Smooth muscle cell (in vitro differentiated cells): ENCODE data around the gene INPP5A. TPM values are rescaled to one million over a fixed set of nuclear protein-coding genes. Genes with fewer than 3 reads are reported as not detected.

ENCODE experiments used
- DNase-seq: peaks from one replicate; lab custom pipeline; 2025; ENCODE audit not compliant: unreplicated experiment; lab: John Stamatoyannopoulos, UW
- H2AFZ ChIP-seq: fragments of 200-600 bp; sonication (generic); 2 replicates; pipeline ENCODE4 v1.6.0; 2016; ENCODE audit warnings: antibody characterized with exemption, low read depth, mild to moderate bottlenecking
- H3F3A ChIP-seq: fragments of 200-600 bp; sonication (generic); 2 replicates; pipeline ENCODE4 v1.6.0; 2017; ENCODE audit warnings: antibody characterized with exemption, low read depth
- H3K27ac ChIP-seq: fragments of 200-600 bp; sonication (generic); 2 replicates; pipeline ENCODE4 v1.5.1; 2016; ENCODE audit warnings: low read depth, mild to moderate bottlenecking
- H3K27me3 ChIP-seq: fragments of 200-600 bp; sonication (generic); 2 replicates; pipeline ENCODE4 v1.6.1; 2016; ENCODE audit warnings: low read depth, mild to moderate bottlenecking
- H3K36me3 ChIP-seq: fragments of 200-600 bp; sonication (generic); 2 replicates; pipeline ENCODE4 v1.5.1; 2016; ENCODE audit warnings: low read depth
- H3K4me1 ChIP-seq: fragments of 200-600 bp; sonication (generic); 2 replicates; pipeline ENCODE4 v1.5.1; 2016; ENCODE audit warnings: low read depth
- H3K4me2 ChIP-seq: fragments of 200-600 bp; sonication (generic); 2 replicates; pipeline ENCODE4 v1.6.0; 2016; ENCODE audit warnings: mild to moderate bottlenecking
- H3K4me3 ChIP-seq: fragments of 200-600 bp; sonication (generic); 2 replicates; pipeline ENCODE4 v1.5.1; 2016; ENCODE audit warnings: mild to moderate bottlenecking
- H3K79me2 ChIP-seq: fragments of 200-600 bp; sonication (generic); 2 replicates; pipeline ENCODE4 v1.6.0; 2016; ENCODE audit warnings: low read depth, mild to moderate bottlenecking
- H3K9ac ChIP-seq: fragments of 200-600 bp; sonication (generic); 2 replicates; pipeline ENCODE4 v1.6.0; 2016; ENCODE audit warnings: low read depth
- H3K9me3 ChIP-seq: fragments of 200-600 bp; sonication (generic); replicated peaks from 2 replicates; pipeline ENCODE4 v1.5.1; 2016; ENCODE audit warnings: low read depth
- H4K20me1 ChIP-seq: fragments of 200-600 bp; sonication (generic); 2 replicates; pipeline ENCODE4 v1.6.0; 2016; ENCODE audit warnings: low read depth
- CTCF ChIP-seq: fragments of 200-600 bp; sonication (generic); IDR thresholded peaks from 2 replicates; pipeline ENCODE4 v1.5.1; 2017; ENCODE audit warnings: borderline replicate concordance, mild to moderate bottlenecking, antibody characterized with exemption; ENCODE audit not compliant: insufficient read depth, poor library complexity, severe bottlenecking
- WGBS: methylation state at CpG from one replicate; pipeline ENCODE4 v1.1.7; 2016; ENCODE audit warnings: low lambda C conversion rate; 5-methylcytosine and 5-hydroxymethylcytosine counted together
- polyA plus RNA-seq: library from polyadenylated mRNA; unstranded; fragments of >200 nt; fragmentation: Nextera tagmentation; extraction: Ambion mirVana; gene quantifications from 2 replicates; pipeline ENCODE4 v1.2.1, GENCODE V29; 2016
- total RNA-seq: library from RNA; depleted of rRNA; stranded (reverse); fragments of >200 nt; gene quantifications from 2 replicates; pipeline ENCODE4 v1.2.3, GENCODE V29; 2014

INPP5A gene
- total and polyA plus RNA-seq, 2 experiments from 2014 or later: 48.0 to 55.9 TPM

- DNase-seq: no peak
- H3K79me2 ChIP-seq: no peaks in the 10 kb centered on the region
- H3K4me1 ChIP-seq: no peaks in the 10 kb centered on the region
- H3K27ac ChIP-seq: no peak overlapping the region
- H3K4me2 ChIP-seq: no peak overlapping the region
- no peak for TF ChIP-seq CTCF
- H2AFZ ChIP-seq: no peak overlapping the region
- H4K20me1 ChIP-seq: no peaks in the 10 kb centered on the region
- H3K36me3 ChIP-seq: no peaks in the 10 kb centered on the region
- H3K27me3 ChIP-seq: no peaks in the 10 kb centered on the region
- no peak overlapping the region for H3K4me3 ChIP-seq
- WGBS: 85% methylated on average over 10 of the region's 10 CpGs
- H3F3A ChIP-seq: no peaks in the 10 kb centered on the region
- H3K9me3 ChIP-seq: no peaks in the 10 kb centered on the region
- H3K9ac ChIP-seq: no peak overlapping the region
Measured at GRCh38 chr10:132507409-132507955, 30.1 kb upstream of the INPP5A start.

- 88% methylated on average over 10 of the region's 10 CpGs for WGBS
- TF ChIP-seq CTCF: no peak
- H3K36me3 ChIP-seq: no peaks in the 10 kb centered on the region
- no peaks in the 10 kb centered on the region for H3F3A ChIP-seq
- H3K4me3 ChIP-seq: no peak overlapping the region
- no peak overlapping the region for H3K9ac ChIP-seq
- no peak overlapping the region for H3K4me2 ChIP-seq
- no peak overlapping the region for H3K27ac ChIP-seq
- H3K79me2 ChIP-seq: no peaks in the 10 kb centered on the region
- no peak for DNase-seq
- no peaks in the 10 kb centered on the region for H3K4me1 ChIP-seq
- H4K20me1 ChIP-seq: no peaks in the 10 kb centered on the region
- H3K27me3 ChIP-seq: no peaks in the 10 kb centered on the region
- no peaks in the 10 kb centered on the region for H3K9me3 ChIP-seq
- H2AFZ ChIP-seq: no peak overlapping the region
Measured at GRCh38 chr10:132507956-132508490, 29.6 kb upstream of the INPP5A start.

GRCh38 chr10:132508581-132509443 is 28.8 kb upstream of the INPP5A start:
- WGBS: 87% methylated on average over 19 of the region's 19 CpGs
- H3K4me3 ChIP-seq: no peak overlapping the region
- no peak overlapping the region for H2AFZ ChIP-seq
- no peaks in the 10 kb centered on the region for H4K20me1 ChIP-seq
- H3K27ac ChIP-seq: no peak overlapping the region
- H3K4me2 ChIP-seq: no peak overlapping the region
- no peaks in the 10 kb centered on the region for H3F3A ChIP-seq
- H3K27me3 ChIP-seq: no peaks in the 10 kb centered on the region
- H3K36me3 ChIP-seq: no peaks in the 10 kb centered on the region
- H3K4me1 ChIP-seq: no peaks in the 10 kb centered on the region
- no peak for TF ChIP-seq CTCF
- no peak overlapping the region for H3K9ac ChIP-seq
- no peaks in the 10 kb centered on the region for H3K9me3 ChIP-seq
- H3K79me2 ChIP-seq: no peaks in the 10 kb centered on the region
- no peak for DNase-seq
